GM19395 (cell line): ENCODE measurements around the gene MXD1.
"Not testable (repeated sequence)": the region's sequence is repeated elsewhere in the genome, so short reads cannot be mapped to it uniquely, and the experiment has no call there.

Experiments
- ATAC-seq: cut with Tn5 transposase; IDR thresholded peaks from one replicate; pipeline ENCODE4 v1.9.1; 2021; ENCODE audit warnings: mild to moderate bottlenecking, moderate library complexity; ENCODE audit not compliant: unreplicated experiment

MXD1 gene

DNA sequence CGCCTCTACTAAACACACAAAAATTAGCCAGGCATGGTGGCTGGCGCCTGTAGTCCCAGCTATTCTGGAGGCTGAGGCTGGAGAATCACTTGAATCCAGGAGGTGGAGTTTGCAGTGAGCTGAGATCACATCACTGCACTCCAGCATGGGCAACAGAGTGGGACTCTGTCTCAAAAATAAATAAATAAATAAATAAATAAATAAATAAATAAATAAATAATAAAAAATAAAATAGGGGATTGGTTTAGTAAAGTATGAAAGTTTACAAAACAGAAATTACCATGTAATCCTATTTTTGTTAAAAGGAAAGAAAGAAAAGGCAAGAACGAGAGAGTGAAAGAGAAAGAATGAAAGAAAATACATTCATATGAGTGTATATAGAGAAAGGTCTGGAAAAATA lies 35.8 kb downstream of the MXD1 start:
- ATAC-seq = not testable (repeated sequence)

DNA sequence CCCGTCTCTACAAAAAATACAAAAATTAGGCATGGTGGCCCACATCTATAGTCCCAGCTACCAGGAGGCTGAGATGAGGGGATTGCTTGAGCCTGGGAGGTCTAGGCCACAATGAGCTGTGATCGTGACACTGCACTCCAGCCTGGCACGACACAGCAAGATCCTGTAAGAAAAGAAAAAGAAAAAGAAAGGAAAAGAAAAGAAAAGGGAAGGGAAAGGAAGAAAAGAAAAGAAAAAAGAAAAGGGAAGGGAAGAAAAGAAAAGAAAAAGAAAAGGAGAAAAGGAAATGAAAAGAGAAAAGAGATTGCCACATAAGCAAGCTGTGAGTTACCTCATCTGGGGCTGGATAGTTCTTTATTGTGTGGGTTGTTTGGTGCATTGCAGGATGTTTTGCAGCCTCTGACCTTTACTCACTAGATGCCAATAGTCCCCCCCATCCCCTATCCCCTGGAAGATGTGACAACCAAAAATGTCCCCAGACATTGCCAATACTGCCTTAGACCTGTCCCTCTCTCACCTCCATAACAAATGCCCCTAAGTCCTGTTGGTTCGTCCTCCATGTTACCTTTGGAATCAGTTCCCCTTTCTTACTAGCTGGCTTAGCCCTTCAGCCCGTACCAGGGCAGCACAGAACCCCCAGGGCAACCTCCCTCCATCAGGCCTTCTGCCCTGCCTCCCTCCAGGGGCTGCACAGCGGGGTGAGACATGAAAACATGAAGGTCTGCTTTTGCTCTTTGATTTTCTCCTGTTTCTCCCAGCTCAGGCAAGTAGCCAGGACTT lies 37.6 kb downstream of the MXD1 start:
- no peak for ATAC-seq

DNA sequence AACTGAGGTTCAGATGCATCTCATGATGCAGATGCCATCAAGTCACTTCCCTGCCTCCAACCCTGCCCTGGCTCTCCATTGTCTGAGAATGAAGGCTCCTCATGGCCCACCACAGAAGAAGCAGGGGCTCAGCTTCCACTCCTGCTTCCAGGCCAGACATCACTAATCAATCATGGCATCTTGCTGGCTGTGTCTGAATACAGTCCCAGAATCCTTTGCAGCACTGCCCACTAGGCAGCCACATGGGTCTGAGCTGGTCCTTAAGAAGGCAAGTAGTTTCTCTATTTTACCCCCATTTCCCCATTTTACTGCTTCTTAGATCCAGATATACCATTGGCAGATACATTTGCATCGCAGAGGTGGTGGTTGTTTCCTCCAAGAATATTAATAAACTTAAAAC lies 39.2 kb downstream of the MXD1 start:
- ATAC-seq = no peak

DNA sequence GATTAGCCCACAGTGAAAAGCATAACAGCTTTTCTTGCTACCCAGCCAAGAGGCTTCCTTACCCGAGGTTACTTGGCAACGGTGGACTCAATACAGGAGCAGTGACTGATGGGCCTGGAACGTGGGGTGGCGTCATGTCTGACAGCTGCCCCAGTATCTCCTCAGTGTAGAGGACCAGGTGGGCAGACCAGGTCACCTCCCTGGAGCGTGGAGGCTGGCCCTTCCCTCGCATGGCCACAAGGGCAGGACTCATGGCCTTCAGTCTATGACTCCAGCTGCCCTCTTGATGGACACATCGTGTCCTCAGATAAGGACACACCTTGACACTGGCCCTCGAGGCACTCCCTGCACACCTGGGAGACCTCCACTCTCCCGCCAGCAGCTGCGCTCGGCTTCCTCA lies 40.1 kb downstream of the MXD1 start:
- no peak for ATAC-seq

DNA sequence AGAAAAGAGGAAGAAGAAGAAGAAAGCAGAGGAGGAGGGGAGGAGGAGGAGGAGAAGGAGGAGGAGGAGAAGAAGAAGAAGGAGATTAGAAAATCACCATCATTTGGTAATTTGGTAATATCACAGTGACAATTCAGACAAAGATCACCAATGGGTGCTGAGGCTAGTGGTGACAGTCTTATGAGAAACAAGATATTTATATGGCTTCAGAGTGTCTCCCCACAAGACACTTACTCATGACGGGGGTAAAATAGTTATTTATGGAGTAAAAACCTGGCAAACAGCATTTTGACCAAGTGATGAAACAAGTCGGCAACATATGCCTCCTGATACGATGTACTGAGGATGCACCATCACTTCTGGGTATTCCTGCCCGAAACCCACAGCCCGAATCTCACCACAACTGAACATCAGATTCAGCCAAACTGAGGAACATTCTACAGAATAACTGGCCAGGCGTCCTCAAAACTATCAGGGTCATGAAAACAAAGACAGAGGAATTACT lies 41.6 kb downstream of the MXD1 start:
- no peak for ATAC-seq

DNA sequence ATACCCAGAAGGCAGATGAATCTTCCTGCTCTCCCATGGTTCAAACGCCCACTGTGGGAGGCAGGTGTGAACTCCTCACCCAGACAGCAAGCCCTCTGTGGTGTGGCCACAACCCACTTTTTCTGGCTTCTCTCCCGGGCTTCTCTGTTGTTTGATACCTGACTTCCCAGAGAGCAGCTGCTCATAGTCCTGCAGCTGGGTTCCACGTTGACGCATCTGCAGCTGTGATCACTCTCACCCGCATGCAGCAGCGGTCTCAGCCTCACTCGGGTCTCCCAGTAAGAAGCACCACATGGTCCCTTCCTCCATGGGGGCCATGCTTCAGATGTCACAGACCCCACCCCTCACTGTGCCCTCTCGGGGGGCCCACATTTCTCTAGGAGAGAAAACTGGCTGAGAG lies 43.1 kb downstream of the MXD1 start:
- ATAC-seq = no peak

DNA sequence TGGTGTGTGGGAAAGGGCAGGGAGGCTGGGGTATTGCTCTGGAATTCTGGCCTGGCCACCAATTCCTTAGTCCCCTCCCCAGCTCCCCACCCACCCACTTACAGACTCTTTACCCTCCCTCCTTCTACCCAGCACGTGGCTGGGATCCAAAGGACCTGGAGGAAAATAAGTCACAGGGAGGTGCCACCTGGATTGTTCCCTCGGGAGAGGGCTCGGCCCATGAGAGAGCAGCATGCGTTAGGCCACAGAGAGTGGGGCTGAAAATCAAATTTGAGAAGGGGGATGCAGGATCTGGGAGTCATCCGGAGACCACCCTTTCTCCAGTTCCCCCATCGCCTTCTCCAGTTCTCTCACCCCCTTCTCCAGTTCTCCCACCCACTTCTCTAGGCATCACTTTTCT lies 43.6 kb downstream of the MXD1 start:
- ATAC-seq = no peak

DNA sequence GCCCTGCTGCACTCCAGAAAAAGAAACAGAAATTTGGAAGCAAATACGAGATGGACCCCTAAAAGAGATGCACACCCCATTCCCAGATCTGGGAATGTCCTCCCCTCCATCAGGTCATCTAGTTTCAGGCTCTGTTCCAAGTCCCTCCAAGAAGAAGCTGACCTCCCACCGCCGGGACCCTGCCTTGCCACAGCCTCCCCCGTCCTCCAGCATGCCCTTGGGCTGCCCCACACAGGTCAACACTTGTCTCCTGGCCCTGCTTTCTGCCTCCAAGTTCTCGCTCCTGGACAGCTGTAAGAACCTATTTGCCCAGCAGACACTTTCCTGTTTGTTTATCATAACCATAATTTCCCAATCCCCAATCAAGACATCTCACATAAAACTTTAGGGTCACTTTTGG lies 44.5 kb downstream of the MXD1 start:
- no peak for ATAC-seq

DNA sequence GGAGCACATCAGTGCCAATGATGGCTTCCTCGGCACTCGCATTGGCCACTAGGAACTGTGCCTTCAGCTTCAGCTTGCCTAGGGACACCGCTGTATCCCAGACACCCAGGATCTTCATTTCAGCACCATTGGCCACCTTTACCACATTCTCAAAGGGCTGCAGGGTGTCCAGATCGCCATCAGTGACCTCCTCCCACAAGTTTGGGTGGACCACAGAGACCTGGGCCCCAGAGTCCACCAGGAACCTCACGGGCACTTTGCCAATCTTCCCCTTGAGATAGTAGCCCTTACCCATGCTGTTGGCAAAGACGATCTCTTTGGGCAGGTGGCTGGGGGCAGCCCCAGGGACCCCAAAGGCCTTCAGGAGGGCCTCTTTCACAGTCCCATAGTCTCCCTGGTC lies 45.9 kb downstream of the MXD1 start:
- ATAC-seq = no peak

DNA sequence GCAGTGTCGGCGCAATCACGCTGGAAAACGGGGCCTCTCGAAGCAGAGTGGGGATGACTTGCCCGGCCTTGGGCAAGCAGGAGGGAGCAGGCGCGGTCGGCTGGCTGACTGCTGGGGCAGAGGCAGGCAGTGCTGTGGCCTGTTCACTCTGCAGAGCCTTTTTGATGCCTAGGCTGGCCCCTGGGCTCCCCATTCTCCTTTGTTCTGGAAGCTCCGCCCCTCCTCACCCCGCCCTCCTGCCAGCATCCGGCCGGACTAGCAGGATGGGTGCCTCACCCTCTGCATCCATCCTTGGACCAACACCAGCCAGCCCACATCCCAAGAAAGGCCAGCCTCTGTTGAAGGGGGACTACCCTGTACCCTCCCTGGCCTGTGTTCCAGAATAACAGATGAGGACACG lies 46.6 kb downstream of the MXD1 start, which contains the start of gene ASPRV1:
Gene ASPRV1 (minus strand): TSS at position 136 of the 400 bp plus-strand sequence. CDS start 195 bp downstream, outside the sequence.
- ATAC-seq = no peak

DNA sequence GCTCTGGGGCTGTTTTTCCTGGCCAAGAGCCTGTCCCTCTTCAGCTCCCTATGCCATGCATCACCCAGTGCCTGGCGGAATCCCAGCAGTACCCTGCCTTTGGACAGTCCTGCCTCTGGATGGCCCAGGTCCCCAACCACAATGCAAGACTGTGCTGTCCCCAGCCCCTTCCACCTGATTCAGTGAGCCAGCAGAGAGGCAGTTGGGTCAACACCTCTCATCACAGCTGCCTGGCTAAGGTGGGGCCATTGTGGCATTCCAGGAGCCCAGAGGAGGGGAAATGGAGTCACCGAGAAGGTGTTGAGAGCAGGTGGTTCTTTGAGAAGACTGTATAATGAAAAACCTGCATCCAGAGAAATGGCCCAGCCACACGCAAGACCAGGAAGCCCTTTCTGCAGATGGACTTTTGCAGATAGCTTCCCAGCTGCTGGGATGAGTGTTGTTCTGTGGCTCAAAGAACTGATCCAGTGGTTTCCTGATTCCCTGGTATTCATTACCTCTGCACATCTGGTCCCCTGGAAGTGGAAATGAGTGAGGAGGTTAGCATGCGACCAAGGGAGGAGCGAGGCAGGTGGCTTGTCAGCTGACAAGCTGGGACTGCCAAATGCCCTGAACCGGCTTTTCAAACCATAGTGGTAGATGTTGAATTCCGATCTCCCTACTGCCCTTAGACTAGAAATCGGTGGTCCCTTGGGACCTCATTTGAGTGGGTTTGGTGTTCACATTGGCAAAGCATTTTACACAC lies 48.2 kb downstream of the MXD1 start:
- ATAC-seq = no peak

DNA sequence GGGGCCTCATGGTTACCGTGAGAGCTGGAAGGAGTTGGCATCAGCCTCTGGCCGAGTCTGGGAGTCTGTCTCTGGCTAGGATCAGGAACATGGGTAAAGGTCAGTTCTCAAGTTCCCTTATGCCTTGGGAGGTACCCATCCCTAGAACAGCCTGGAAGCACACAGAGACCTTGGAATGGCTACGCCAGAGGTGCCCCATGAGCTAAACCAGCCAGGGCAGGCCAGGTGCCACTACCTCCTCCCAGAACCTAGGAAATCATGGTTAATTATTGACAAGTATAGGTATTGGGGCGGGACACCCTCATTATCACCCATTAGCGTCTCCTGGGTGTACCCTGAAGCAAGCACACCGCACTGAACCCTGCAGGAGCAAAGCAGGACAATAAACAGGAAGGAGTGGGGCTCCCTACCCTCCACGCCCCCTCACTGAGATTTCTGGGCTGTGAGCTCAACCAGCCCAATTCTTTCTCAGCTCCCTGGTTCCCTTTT lies 49.5 kb downstream of the MXD1 start:
- ATAC-seq = no peak

DNA sequence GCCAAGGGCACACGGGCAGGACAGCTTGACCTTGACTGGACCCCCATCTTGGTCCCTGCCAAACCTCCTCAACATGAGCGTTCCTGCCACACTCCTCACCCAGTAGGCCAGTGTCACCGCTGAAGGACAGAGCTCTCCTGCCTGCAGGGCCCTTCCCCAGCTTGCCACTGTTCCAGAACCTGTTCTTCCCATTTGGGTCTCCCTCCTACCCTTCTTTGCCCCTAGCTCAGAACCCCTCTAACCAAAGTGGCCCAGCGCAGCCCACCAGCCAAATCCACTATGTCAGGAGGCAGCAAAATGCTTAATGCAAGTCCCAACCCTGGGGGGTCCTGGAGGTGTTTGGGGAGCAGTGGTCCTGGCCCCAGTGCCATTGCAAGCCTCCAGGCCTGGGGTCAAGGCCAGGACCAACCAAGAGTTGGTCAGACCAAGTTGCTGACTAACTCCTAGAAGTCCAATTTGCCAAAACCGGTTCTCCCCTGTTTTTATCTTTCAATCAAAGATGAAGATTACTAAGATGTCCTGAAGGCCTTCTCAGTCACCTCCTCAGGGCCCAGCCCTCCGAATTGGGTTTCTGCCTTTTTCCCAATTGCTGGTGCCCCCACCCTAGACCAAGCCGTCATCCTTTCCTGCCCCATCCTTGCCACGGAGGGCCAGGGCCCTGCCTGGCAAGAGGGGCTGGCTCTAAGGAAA lies 51.0 kb downstream of the MXD1 start:
- no peak for ATAC-seq

DNA sequence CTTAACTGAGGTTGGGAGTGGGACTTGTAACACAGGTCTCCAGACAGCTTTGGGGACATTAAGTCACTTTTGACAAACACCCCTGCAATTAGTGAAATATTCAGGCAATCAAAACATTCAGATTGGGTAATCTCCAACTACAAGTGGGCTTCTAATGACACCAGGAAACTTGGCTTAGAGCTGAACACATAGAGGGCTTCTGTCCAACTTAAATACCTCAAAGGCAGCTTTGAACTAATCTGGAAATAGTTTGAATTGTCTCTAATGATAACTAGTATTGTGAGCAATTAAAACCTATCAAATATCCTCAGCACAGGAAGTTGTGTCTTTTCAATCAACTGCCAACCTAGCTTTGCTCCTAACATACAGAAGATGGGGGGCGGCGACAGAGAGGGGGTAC lies 51.6 kb downstream of the MXD1 start:
- ATAC-seq = no peak

DNA sequence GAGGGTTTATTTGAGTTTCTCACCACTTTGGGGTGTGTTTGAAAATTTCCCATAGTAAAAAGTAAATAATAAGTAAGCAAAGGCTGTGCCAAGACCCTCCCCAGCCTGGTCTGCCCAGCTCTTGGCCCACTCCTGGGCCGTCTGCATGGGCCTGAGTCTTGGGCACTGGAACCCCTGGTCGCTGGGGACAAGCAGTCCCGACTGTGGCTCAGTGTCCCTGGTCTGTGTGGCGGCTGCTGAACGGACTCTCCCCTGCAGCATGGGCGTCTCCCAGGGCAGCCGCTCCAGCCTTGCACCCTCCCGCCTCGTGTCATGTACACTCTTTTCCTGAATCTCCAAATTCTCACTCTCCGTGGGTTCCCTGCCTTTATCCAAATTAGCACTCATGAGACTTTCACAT lies 53.7 kb downstream of the MXD1 start:
- no peak for ATAC-seq

DNA sequence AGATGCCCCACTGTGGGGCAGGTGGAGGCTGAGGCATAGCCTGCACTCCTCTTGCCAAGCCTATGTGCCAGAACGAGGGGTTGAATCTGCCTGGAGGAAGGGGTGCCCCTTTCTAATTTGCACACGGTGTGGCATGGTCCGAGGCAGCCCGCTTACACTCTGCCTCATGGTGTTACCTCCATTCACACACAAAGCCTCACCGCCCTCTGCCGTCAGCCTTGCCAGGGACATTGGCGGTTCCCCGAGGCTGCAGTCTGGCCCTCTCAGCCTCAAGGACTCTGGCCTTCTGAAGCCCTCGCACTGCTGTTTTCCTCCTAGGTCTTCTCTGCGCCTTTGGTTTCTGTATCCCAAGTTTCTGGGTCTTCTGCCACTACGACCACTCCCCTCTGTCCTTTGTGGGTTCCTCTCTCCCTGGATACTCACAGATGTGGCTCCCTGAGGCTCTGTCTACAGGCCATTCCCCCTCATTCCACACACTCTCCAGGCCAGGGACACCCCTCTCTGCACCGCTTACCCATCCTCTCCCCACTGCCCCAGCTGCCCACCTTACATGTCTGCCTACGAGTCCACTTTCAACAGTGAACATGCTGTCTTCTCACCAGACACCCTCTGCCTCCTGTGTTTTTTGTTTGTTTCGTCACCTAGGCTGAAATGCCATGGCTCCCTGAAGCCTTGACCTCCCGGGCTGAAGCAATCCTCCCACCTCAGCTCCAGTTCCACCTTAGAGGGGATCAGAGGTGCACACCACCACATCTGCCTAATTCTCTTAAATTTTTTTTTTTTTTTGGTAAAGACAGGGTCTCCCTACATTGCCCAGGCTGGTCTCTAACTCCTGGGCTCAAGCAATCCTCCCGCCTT lies 54.4 kb downstream of the MXD1 start:
- ATAC-seq = no peak

DNA sequence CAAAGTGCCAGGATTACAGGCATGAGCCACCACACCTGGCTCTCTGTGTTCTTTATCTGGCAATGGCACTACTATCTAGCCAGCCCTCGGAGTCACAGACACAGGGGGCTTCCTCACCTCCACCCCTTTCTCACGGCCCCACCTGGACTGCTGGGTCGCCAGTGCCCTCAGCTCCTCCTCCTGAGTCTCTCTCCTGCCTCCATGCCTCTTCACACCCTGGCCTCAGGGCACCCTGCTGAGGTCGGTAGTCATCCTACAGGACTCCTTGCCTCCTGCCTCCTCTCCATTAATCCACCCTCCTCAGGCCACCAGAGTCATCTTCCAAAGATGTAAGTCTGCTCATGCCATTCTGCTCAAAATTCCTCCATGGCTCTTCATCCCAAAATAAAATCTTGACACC lies 55.1 kb downstream of the MXD1 start:
- ATAC-seq = no peak

DNA sequence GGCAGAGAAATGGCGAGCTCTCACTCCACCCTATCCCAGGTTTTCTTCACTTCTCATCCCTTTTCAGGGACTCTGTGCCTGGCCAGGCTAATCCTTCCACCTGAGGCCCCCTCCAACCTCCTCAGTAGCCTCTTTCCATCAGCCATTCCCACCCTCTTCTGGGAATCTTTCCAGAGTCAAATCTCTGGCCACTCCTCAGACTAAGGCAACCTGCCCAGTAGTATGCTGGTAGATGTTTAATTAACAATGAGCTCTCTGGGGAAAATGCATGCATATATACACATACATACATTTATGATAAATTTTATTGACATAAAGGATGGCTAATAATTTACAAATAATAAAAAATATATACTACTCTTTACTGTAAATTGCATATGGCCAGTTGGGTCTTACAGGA lies 57.9 kb downstream of the MXD1 start:
- no peak for ATAC-seq

DNA sequence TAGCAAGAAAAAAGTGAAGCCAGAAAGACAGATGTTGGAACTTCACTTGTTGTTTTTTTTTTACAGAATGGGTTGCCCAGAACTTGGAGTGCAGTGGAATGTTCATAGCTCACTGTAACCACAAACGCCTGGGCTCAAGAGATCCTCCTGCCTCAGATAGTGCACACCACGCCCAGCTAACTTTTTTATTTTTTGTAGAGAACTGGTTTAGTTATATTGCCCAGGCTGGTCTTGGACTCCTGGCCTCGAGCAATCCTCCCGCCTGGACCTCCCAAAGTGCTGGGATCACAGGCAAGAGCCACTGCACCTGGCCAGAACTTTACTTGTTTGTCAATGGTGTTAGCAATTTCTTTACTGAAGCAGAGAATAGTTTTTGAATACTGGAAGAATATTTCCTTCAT lies 58.4 kb downstream of the MXD1 start:
- no peak for ATAC-seq

DNA sequence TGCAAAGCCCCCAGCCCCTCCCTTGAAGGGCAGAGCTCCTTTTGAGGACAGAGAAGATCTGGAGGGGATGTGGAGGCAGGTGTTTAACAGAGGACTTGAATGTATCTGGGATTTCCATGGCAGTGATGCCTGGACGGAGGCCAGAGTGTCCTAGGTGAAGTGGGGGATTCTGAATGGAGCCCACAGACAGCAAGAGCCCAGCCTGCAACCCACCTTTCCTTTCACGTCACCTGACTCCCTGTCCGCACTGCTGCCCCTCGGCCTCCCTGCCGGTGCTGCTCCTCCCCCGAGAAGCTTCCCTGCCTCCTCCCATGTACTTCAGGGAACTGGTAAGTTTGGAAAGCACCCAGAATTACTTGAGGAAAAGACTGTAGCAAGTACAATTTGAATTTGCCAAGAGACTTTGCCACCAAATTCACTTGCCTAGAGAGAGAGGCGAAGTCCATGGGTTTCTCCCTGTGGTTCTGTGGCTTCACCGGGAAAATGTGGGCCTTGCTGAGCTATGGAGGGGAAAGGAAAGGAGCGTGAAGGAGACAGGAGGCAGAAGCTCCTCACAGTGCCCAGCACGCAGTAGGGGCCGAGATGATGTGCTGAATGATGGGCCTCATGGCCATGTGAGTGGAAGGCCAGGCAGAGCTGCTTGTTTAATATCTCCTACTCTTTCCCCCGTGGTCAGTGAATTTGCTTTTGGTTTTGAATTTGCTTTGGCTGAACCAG lies 60.4 kb downstream of the MXD1 start:
- ATAC-seq = no peak
